ENCODE data around the gene RIPOR1.

Gene RIPOR1

DNA sequence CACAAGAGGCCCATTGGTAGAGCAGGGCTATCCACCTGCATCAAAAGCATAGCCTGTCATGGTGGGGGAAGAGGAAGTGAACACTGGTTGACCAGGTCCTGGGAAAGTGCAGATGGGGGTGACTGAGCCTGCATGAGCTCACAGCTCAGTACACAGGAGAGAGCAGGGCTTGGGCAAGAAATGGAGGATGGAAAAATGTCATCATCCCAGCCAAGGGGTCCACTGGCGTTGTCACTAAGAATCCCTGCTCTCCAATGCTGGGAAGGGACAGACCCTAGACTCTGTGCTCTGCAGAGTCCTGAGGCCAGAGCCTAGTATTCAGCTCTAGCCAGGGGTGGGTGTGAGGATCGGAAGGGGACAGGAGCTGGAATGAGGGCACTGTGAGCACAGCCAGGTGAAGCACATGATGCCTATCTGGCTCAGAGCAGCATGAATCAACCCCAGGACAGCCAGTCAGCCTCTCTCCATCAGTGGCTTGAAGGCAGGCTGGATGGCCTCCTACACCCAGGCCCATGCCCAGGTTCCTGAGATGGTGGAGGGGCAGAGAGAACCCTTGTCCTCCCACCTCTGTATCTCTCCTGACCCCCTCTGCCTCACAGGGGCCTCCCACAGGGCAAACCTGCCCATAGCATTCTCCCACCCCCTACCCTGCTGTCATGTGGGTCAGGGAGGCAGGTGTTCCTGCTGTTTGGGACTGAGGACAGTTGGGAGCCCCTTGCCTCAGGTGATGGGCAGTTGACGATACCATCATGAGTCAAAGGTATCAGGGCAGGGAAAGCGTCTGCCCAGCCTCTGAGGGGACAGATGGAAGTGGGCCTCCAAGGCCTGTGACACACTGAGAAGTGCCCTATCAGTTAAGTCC lies 19.9 kb downstream of the RIPOR1 start:
- ChIA-PET CTCF (interaction anchor here (0.6 to 10.8 kb wide), 14 partner anchors 11 to 120 kb away, joined by 3 to 185 read pairs (median 6); partner anchors contain the start of genes ACD, C16orf86, CARMIL2 and CTCF), POLR2A (no interaction called here)
- H3K4me3 ChIP-seq (ENCODE audit: low read depth, low read length): no peak overlapping the region
- DNase-seq (ENCODE audit: low read depth, low spot score): no peak
- TF ChIP-seq, protein P1, sequence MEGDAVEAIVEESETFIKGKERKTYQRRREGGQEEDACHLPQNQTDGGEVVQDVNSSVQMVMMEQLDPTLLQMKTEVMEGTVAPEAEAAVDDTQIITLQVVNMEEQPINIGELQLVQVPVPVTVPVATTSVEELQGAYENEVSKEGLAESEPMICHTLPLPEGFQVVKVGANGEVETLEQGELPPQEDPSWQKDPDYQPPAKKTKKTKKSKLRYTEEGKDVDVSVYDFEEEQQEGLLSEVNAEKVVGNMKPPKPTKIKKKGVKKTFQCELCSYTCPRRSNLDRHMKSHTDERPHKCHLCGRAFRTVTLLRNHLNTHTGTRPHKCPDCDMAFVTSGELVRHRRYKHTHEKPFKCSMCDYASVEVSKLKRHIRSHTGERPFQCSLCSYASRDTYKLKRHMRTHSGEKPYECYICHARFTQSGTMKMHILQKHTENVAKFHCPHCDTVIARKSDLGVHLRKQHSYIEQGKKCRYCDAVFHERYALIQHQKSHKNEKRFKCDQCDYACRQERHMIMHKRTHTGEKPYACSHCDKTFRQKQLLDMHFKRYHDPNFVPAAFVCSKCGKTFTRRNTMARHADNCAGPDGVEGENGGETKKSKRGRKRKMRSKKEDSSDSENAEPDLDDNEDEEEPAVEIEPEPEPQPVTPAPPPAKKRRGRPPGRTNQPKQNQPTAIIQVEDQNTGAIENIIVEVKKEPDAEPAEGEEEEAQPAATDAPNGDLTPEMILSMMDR (IDR thresholded peaks at IDR 0.05; ENCODE audit: insufficient read depth, low read length, missing control alignments): no peak

DNA sequence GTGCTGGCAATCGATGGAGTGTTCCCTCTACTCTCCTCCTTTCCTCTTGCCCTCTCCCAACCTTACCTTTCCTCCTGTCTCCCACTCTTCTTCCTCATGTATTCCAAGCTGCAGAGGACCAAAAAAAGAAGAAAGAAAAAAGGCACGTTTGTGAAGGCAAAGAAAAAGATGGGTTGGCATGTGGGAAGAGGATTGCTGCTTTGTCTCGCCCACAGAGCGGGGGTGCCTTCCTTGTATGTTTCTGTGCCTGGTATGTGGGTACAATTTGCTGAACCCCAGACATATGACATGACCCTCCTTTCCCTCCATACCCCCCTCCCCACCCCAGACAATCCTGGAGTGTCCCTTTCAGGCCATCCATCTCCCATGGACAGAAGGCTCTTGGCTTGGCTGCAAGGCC lies 20.6 kb downstream of the RIPOR1 start:
- TF ChIP-seq, protein P1 (IDR thresholded peaks at IDR 0.05; ENCODE audit: insufficient read depth, low read length, missing control alignments): no peak
- no peak overlapping the region for H3K4me3 ChIP-seq (ENCODE audit: low read depth, low read length)
- DNase-seq (ENCODE audit: low read depth, low spot score): no peak
- POLR2A ChIA-PET: no interaction called here
- CTCF ChIA-PET: interaction anchor here (1.6 to 10.8 kb wide), 5 partner anchors 10 to 119 kb away, joined by 3 to 185 read pairs (median 106); partner anchors contain the start of genes C16orf86, CARMIL2, CTCF and ENKD1

DNA sequence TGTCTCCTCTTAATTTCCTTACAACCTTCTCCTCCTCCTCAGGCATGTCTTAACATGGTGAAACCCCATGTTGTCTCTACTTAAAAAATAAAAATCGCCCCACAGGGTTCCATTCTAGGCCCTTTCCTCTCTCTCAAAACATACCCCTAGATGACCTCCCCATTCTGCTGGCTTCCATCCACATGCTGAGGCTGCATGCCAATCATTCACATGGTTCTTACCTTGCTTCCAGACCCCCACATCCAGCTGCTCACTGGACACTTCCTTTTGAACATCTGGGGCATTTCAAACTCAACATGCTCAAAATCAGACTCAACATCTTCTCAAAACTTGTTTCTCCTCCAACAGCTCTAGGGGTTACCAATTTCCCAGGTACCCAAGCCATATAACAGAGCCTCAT lies 21.3 kb downstream of the RIPOR1 start:
- POLR2A ChIA-PET: no interaction called here
- no peak for DNase-seq (ENCODE audit: low read depth, low spot score)
- H3K4me3 ChIP-seq (ENCODE audit: low read depth, low read length): no peak overlapping the region
- TF ChIP-seq, protein P1 (IDR thresholded peaks at IDR 0.05; ENCODE audit: insufficient read depth, low read length, missing control alignments): no peak
- CTCF ChIA-PET: interaction anchor here (1.0 to 10.8 kb wide), 7 partner anchors 8 to 119 kb away, joined by 3 to 185 read pairs (median 14); partner anchors contain the start of genes ACD, C16orf86, CARMIL2 and CTCF

DNA sequence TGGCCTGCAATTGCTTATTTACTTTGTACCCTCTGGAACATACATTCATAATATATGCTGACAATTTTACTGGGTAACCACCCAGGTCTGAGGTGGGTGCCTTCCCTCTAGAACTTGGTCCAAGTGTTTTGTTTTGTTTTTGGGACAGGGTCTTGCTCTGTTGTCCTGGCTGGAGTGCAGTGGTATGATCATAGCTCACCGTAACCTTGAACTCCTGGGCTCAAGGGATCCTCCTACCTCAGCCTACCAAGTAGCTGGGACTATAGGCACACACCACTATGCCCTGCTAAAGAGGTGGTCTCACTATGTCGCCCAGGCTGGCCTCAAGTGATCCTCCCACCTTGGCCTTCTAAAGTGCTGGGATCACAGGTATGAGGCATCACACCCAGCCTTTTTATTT lies 22.5 kb downstream of the RIPOR1 start:
- TF ChIP-seq, protein P1 (IDR thresholded peaks at IDR 0.05; ENCODE audit: insufficient read depth, low read length, missing control alignments): no peak
- ChIA-PET CTCF (interaction anchor here (1.0 to 10.8 kb wide), 7 partner anchors 8 to 117 kb away, joined by 3 to 185 read pairs (median 14); partner anchors contain the start of genes ACD, C16orf86, CARMIL2 and CTCF), POLR2A (no interaction called here)
- H3K4me3 ChIP-seq (ENCODE audit: low read depth, low read length): no peak overlapping the region
- no peak for DNase-seq (ENCODE audit: low read depth, low spot score)

DNA sequence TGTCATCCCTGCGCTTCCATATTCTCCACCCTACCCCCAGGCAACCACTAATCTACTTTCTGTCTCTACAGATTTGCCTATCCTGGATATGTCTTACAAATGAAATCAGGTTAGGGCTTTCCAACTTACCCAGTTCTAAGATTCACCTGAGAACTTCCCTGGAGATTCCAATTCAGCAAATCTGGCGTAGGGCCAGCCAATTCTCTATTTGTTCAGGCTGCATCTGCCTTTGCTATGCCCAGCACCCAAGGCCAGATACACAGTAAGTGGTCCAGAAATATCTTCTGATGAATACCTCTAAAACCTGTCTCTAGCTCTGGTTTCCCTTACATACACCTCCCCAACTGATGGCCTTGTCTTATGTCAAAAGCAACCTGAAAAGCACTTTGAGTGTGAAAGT lies 23.3 kb downstream of the RIPOR1 start:
- no peak overlapping the region for H3K4me3 ChIP-seq (ENCODE audit: low read depth, low read length)
- CTCF ChIA-PET: interaction anchor here (1.1 to 10.8 kb wide), 5 partner anchors 8 to 116 kb away, joined by 3 to 185 read pairs (median 106); partner anchors contain the start of genes C16orf86, CARMIL2, CTCF and ENKD1
- DNase-seq (ENCODE audit: low read depth, low spot score): no peak
- POLR2A ChIA-PET: no interaction called here
- TF ChIP-seq, protein P1 (IDR thresholded peaks at IDR 0.05; ENCODE audit: insufficient read depth, low read length, missing control alignments): no peak

DNA sequence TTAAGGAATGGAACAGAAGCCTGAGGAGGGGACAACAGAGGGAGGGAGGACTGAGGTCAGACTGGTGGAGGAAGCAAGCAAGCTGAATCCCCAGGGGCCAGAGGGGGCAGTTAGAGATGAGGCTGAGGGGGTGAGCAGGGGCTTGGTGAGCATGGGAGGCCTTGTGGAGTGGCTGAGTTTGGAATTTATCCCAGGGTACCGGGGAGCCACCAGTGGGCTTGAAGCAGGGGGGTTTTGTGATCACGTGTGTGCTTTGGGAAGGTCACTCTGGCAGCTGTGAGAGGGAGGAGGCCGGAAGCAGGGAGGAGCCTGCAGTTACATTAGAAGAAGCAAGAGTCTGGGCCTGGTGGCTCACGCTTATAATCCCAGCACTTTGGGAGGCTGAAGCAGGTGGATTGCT lies 23.8 kb downstream of the RIPOR1 start:
- H3K4me3 ChIP-seq (ENCODE audit: low read depth, low read length): no peak overlapping the region
- ChIA-PET CTCF (interaction anchor here (9.7 to 10.8 kb wide), 3 partner anchors 7 to 116 kb away, joined by 106 to 185 read pairs (median 148); partner anchors contain the start of genes C16orf86, CARMIL2, CTCF and ENKD1), POLR2A (interaction anchor here (0.6 kb wide), 1 partner anchor 15 kb away, joined by 4 read pairs; no protein-coding TSS in a partner anchor)
- TF ChIP-seq, protein P1 (IDR thresholded peaks at IDR 0.05; ENCODE audit: insufficient read depth, low read length, missing control alignments): no peak
- no peak for DNase-seq (ENCODE audit: low read depth, low spot score)

All from AG04449 (cell line).